HG02678 (cell line): ENCODE data around the gene ATP6V0C.
A peak's percentile ranks its signal among the peaks of the same experiment; 100 is the strongest.
"Not testable (repeated sequence)": the region's sequence is repeated elsewhere in the genome, so short reads cannot be mapped to it uniquely, and the experiment has no call there.

Source experiments
- ATAC-seq: cut with Tn5 transposase; IDR thresholded peaks from one replicate; pipeline ENCODE4 v1.9.1; 2021; ENCODE audit warnings: mild to moderate bottlenecking, moderate library complexity; ENCODE audit not compliant: unreplicated experiment

Gene ATP6V0C

DNA sequence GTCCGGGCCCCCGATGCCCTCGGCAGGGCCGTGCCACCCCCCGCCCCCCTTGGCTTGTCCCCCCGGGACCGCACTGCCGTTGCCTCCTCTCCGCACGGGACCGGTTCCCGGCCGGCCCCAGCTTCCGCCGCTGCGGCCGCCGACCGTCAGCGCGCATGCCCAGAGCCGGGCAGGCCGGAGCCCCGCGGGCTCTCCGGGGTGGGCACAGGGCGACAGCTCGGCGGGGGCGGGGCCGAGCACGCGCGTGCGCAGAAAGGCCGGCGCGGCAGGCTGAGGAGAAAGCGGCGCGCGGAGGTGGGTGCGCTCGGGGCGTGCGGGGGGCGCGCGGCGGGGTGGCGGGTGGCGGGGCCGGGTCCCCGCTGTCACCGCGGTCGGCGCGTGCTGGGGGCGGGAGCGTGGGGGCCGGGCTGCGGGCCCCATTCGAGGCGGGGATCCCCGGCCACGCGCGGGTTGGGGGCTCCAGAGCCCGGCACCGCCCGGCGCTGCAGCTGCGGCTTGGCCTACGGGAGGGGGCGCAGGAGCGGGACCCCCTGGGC is 38.8 kb upstream of the ATP6V0C start, which contains the start of gene TBC1D24:
TBC1D24 (plus strand) TSS at position 251 of the 536 bp plus-strand sequence. CDS start 21,022 bp downstream, outside the sequence.
- ATAC-seq, result peak; percentile 58

- ATAC-seq, result peak; percentile 23
Measured at GRCh38 chr16:2475413-2476344, 38.1 kb upstream of the ATP6V0C start.

- no peak for ATAC-seq
Measured at GRCh38 chr16:2476345-2476720, 37.4 kb upstream of the ATP6V0C start.

- ATAC-seq, result no peak
Measured at GRCh38 chr16:2476741-2477140, 37.0 kb upstream of the ATP6V0C start.

DNA sequence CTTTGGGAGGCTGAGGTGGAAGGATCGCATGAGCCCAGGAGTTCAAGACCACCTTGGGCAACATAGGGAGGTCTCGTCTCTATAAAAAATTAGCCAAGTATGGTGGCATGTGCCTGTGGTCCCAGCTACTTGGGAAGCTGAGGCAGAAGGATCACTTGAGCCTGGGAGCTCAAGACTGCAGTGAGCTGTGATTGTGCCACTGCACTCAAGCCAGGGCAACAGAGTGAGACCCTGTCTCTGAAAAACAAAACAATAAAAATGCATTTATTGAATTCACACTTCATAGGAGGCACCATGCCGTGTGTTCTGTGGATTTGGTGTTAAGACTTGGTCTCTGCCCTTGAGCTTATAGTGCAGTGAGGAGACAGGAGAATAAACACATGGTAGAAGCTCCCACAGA is 36.4 kb upstream of the ATP6V0C start:
- ATAC-seq, result no peak

GRCh38 chr16:2478279-2478678 is 35.5 kb upstream of the ATP6V0C start:
- no peak for ATAC-seq

- not testable (repeated sequence) for ATAC-seq
Measured at GRCh38 chr16:2479996-2480395, 33.8 kb upstream of the ATP6V0C start.

- no peak for ATAC-seq
Measured at GRCh38 chr16:2480948-2481347, 32.8 kb upstream of the ATP6V0C start.

DNA sequence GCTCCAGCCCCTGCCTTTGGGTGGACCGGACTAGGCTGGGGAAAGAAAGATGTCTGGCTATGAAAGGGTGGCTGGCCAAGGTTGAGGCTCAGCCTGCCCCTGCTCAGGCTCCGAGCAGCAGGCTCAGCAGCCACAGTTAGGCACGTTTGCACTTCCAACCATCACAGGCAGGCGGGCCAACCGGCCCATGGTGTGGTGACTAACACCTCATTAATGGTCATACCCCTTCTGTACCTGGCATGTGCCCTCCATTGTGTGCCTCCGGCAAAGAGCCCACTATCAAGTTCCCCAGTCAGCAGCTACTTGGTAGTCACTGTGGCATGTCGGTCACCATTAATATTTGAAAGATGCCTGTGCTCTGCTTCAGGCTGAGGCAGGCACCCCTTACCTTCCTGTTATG is 32.1 kb upstream of the ATP6V0C start:
- no peak for ATAC-seq

DNA sequence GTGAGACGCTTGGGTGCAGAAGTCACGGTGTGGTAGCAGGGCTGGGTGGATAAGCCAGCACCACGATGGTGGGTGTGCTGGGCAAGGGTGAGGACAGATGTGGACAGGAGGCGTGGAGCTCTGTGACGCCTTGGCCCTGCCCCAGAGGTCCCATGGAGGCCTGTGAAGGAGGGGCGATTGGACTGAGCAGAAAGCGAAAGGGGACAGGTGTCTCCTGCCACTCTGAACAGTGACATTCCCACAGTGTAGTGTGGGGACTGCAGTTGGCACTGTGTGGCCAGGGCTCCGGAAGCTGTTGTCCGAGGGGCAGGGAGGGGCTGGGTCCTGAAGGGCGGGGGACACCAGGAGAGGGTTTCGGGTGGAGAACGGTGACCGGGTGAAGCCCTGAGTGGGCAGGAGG is 31.5 kb upstream of the ATP6V0C start:
- ATAC-seq, result no peak

GRCh38 chr16:2482708-2483534 is 30.8 kb upstream of the ATP6V0C start:
- no peak for ATAC-seq

GRCh38 chr16:2483939-2484897 is 29.5 kb upstream of the ATP6V0C start:
- no peak for ATAC-seq

DNA sequence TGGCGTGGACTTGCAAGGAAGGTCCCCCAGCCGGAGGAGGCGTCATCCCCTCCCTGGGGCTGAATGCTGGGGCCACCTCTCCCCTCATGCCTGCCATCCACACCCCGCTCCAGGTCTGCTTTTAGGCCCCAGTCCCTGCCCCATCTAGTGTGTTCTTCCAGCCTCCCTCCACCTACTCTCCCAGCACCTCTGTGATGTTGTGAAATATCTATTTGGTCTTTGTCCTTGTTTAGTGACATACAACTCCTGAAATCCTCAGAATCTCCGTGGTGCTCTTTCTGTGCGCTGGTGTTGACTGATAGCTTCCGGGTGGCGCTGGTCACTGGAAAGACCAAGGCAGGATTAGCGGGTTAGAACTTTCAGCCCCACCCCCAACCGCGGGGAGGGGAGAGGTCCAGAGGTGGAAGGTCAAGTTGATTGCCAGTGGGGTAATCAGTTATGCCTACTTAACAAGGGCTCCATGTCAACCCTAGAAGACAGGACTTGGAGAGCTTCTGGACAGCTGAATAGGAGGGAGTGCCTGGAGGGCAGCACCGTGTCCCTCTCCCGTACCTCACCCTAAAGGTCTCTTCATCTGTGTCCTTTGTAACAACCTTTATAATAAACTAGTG is 28.7 kb upstream of the ATP6V0C start:
- no peak for ATAC-seq

- no peak for ATAC-seq
Measured at GRCh38 chr16:2485811-2486507, 27.8 kb upstream of the ATP6V0C start.

- peak; percentile 79 for ATAC-seq
Measured at GRCh38 chr16:2486645-2487516, 26.9 kb upstream of the ATP6V0C start.

DNA sequence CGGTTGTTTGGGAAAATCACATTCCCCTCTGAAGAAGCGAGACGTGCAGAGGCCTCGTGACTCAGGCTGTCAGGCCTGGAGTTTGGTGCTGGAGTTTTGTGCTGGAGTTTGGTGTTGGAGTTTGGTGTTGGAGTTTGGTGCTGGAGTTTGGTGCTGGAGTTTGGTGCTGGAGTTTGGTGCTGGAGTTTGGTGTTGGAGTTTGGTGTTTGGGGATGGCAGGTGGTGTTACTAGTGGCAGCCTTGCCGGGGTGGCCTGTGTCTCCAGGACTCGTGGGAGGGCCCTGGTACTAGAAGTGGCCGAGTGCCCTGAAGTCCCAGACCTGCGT is 26.3 kb upstream of the ATP6V0C start:
- ATAC-seq, result no peak

GRCh38 chr16:2487903-2488531 is 25.7 kb upstream of the ATP6V0C start:
- no peak for ATAC-seq

- ATAC-seq, result no peak
Measured at GRCh38 chr16:2489581-2489980, 24.2 kb upstream of the ATP6V0C start.
